Stimulated activated CD8-positive, alpha-beta memory T cell treated with anti-CD3 and anti-CD28 coated beads, Interleukin-15, amount 100 ng/mL, for 24 hours (primary cell): ENCODE measurements around the gene CDCP1.
"Not testable (repeated sequence)": the region's sequence is repeated elsewhere in the genome, so short reads cannot be mapped to it uniquely, and the experiment has no call there.

Source experiments
- DNase-seq: peaks from one replicate; pipeline ENCODE4 v3.0.0-alpha.2; 2020; ENCODE audit warnings: low read depth

Gene CDCP1

GRCh38 chr3:45055411-45056143 lies 90.6 kb downstream of the CDCP1 start:
- DNase-seq, result no peak

- no peak for DNase-seq
Observed at GRCh38 chr3:45055032-45055410, 91.2 kb downstream of the CDCP1 start.

GRCh38 chr3:45054196-45054857 lies 91.9 kb downstream of the CDCP1 start:
- no peak for DNase-seq

GRCh38 chr3:45053805-45054195 lies 92.4 kb downstream of the CDCP1 start:
- DNase-seq, result not testable (repeated sequence)

GRCh38 chr3:45051685-45052084 lies 94.5 kb downstream of the CDCP1 start:
- no peak for DNase-seq

GRCh38 chr3:45049807-45050206 lies 96.4 kb downstream of the CDCP1 start:
- no peak for DNase-seq

GRCh38 chr3:45048244-45048643 lies 97.9 kb downstream of the CDCP1 start:
- no peak for DNase-seq

GRCh38 chr3:45043728-45044299 lies 102.4 kb downstream of the CDCP1 start:
- no peak for DNase-seq

GRCh38 chr3:45042162-45042561 lies 104.0 kb downstream of the CDCP1 start:
- DNase-seq, result no peak

- DNase-seq, result no peak
Observed at GRCh38 chr3:45041666-45042065, 104.5 kb downstream of the CDCP1 start.

- peak; percentile 57 for DNase-seq
Observed at GRCh38 chr3:45037720-45038455, 108.3 kb downstream of the CDCP1 start.

GRCh38 chr3:45035441-45036301 lies 110.5 kb downstream of the CDCP1 start:
- no peak for DNase-seq

- no peak for DNase-seq
Observed at GRCh38 chr3:45034612-45035252, 111.4 kb downstream of the CDCP1 start.

- DNase-seq, result no peak
Observed at GRCh38 chr3:45033791-45034190, 112.4 kb downstream of the CDCP1 start.
